ENCODE measurements around the gene ELMO2. TPM values are rescaled to one million over a fixed set of nuclear protein-coding genes. Genes with fewer than 3 reads are reported as not detected.

The ELMO2 gene
- total RNA-seq, 1 experiment from 2014 or later: 45.5 TPM

- in situ Hi-C loops (cut with HindIII; ENCODE audit: low sequenced_read_pairs): no loop called here
Observed at GRCh38 chr20:46343348-46343974, 63.0 kb downstream of the ELMO2 start.

GRCh38 chr20:46342451-46343347 is 63.7 kb downstream of the ELMO2 start:
- in situ Hi-C loops (cut with HindIII; ENCODE audit: low sequenced_read_pairs): no loop called here
- no peak for DNase-seq (ENCODE audit: low spot score)

More at GRCh38 chr20:46343348-46343974, 63.0 kb downstream of the ELMO2 start:
- peak; percentile 54 for DNase-seq (ENCODE audit: low spot score)

- no peak for DNase-seq (ENCODE audit: low spot score)
- in situ Hi-C loops (cut with HindIII; ENCODE audit: low sequenced_read_pairs): no loop called here
Observed at GRCh38 chr20:46342010-46342378, 64.4 kb downstream of the ELMO2 start.

- DNase-seq (ENCODE audit: low spot score): no peak
- in situ Hi-C loops (cut with HindIII; ENCODE audit: low sequenced_read_pairs): no loop called here
Observed at GRCh38 chr20:46341074-46342009, 65.1 kb downstream of the ELMO2 start.

- no peak for DNase-seq (ENCODE audit: low spot score)
- in situ Hi-C loops (cut with HindIII; ENCODE audit: low sequenced_read_pairs): no loop called here
Observed at GRCh38 chr20:46339037-46339436, 67.4 kb downstream of the ELMO2 start.

GRCh38 chr20:46336735-46337134 is 69.7 kb downstream of the ELMO2 start:
- DNase-seq (ENCODE audit: low spot score): no peak
- in situ Hi-C loops (cut with HindIII; ENCODE audit: low sequenced_read_pairs): no loop called here

- DNase-seq (ENCODE audit: low spot score): no peak
- in situ Hi-C loops (cut with HindIII; ENCODE audit: low sequenced_read_pairs): no loop called here
Observed at GRCh38 chr20:46334303-46334904, 72.0 kb downstream of the ELMO2 start.

GRCh38 chr20:46333161-46333991 is 73.0 kb downstream of the ELMO2 start:
- in situ Hi-C loops (cut with HindIII; ENCODE audit: low sequenced_read_pairs): no loop called here
- DNase-seq (ENCODE audit: low spot score): peak; percentile 99

GRCh38 chr20:46332373-46333160 is 73.8 kb downstream of the ELMO2 start:
- in situ Hi-C loops (cut with HindIII; ENCODE audit: low sequenced_read_pairs): no loop called here
- no peak for DNase-seq (ENCODE audit: low spot score)

GRCh38 chr20:46331611-46332361 is 74.6 kb downstream of the ELMO2 start:
- in situ Hi-C loops (cut with HindIII; ENCODE audit: low sequenced_read_pairs): no loop called here
- DNase-seq (ENCODE audit: low spot score): no peak

GRCh38 chr20:46330831-46331371 is 75.5 kb downstream of the ELMO2 start:
- in situ Hi-C loops (cut with HindIII; ENCODE audit: low sequenced_read_pairs): no loop called here
- DNase-seq (ENCODE audit: low spot score): no peak

- DNase-seq (ENCODE audit: low spot score): no peak
- in situ Hi-C loops (cut with HindIII; ENCODE audit: low sequenced_read_pairs): no loop called here
Observed at GRCh38 chr20:46330072-46330763, 76.2 kb downstream of the ELMO2 start.

- DNase-seq (ENCODE audit: low spot score): no peak
- in situ Hi-C loops (cut with HindIII; ENCODE audit: low sequenced_read_pairs): no loop called here
Observed at GRCh38 chr20:46328200-46328882, 78.1 kb downstream of the ELMO2 start.

- in situ Hi-C loops (cut with HindIII; ENCODE audit: low sequenced_read_pairs): no loop called here
Observed at GRCh38 chr20:46327557-46327956, 78.9 kb downstream of the ELMO2 start.

GRCh38 chr20:46325789-46326188 is 80.6 kb downstream of the ELMO2 start:
- DNase-seq (ENCODE audit: low spot score): no peak
- in situ Hi-C loops (cut with HindIII; ENCODE audit: low sequenced_read_pairs): no loop called here

More at GRCh38 chr20:46327557-46327956, 78.9 kb downstream of the ELMO2 start:
- DNase-seq (ENCODE audit: low spot score): no peak

All from G401 (cell line).